GM19397 (cell line): ENCODE results near the gene USP36.

ENCODE experiments used
- ATAC-seq: cut with Tn5 transposase; IDR thresholded peaks from one replicate; pipeline ENCODE4 v1.9.1; 2021; ENCODE audit warnings: mild to moderate bottlenecking, moderate library complexity; ENCODE audit not compliant: unreplicated experiment

Gene USP36

GRCh38 chr17:78818152-78818846 lies 22.3 kb downstream of the USP36 start:
- ATAC-seq: no peak

- ATAC-seq: no peak
Observed at GRCh38 chr17:78817123-78817522, 23.5 kb downstream of the USP36 start.

GRCh38 chr17:78815696-78816095 lies 24.9 kb downstream of the USP36 start:
- no peak for ATAC-seq

- no peak for ATAC-seq
Observed at GRCh38 chr17:78812855-78813254, 27.8 kb downstream of the USP36 start.

GRCh38 chr17:78808163-78808562 lies 32.5 kb downstream of the USP36 start:
- no peak for ATAC-seq

- no peak for ATAC-seq
Observed at GRCh38 chr17:78806451-78806850, 34.2 kb downstream of the USP36 start.

- no peak for ATAC-seq
Observed at GRCh38 chr17:78805301-78805700, 35.3 kb downstream of the USP36 start.

- ATAC-seq: no peak
Observed at GRCh38 chr17:78804777-78805176, 35.8 kb downstream of the USP36 start.

- ATAC-seq: no peak
Observed at GRCh38 chr17:78803186-78803845, 37.3 kb downstream of the USP36 start.

GRCh38 chr17:78802459-78802858 lies 38.2 kb downstream of the USP36 start:
- ATAC-seq: no peak

GRCh38 chr17:78802008-78802407 lies 38.6 kb downstream of the USP36 start:
- no peak for ATAC-seq

- no peak for ATAC-seq
Observed at GRCh38 chr17:78800132-78800931, 40.3 kb downstream of the USP36 start.

GRCh38 chr17:78798695-78799559 lies 41.7 kb downstream of the USP36 start:
- ATAC-seq: no peak

- no peak for ATAC-seq
Observed at GRCh38 chr17:78797691-78798585, 42.7 kb downstream of the USP36 start.

- no peak for ATAC-seq
Observed at GRCh38 chr17:78797213-78797612, 43.4 kb downstream of the USP36 start.

GRCh38 chr17:78796517-78796900 lies 44.1 kb downstream of the USP36 start:
- no peak for ATAC-seq

- ATAC-seq: no peak
Observed at GRCh38 chr17:78795861-78796516, 44.6 kb downstream of the USP36 start.

GRCh38 chr17:78794864-78795640 lies 45.6 kb downstream of the USP36 start:
- no peak for ATAC-seq

GRCh38 chr17:78794399-78794798 lies 46.2 kb downstream of the USP36 start:
- no peak for ATAC-seq
